Measurements from ENCODE around the gene CYP27B1.

GRCh38 chr12:57811028-57811755, 44.3 kb upstream of the CYP27B1 start:
- TF ChIP-seq JUN (IDR thresholded peaks at IDR 0.05; ENCODE audit: borderline replicate concordance, insufficient read depth, insufficient read length, low read depth) (no peak), FOS (IDR thresholded peaks at IDR 0.05; ENCODE audit: borderline replicate concordance, insufficient read depth, low read length) (no peak)

All from endothelial cell of umbilical vein (primary cell).